Keratinocyte (primary cell): Measurements from ENCODE around the gene TMEM184C.

ENCODE experiments used
- CTCF ChIP-seq, 3 experiments: IDR thresholded peaks in 1 of 3; conservative IDR thresholded peaks in 1 of 3; optimal IDR thresholded peaks in 1 of 3; 2 replicates in 2 of 3; 3 replicates in 1 of 3; pipeline versions ENCODE3 to v1.5.1; 2011; ENCODE audit warnings: low read length in 3 of 3, mild to moderate bottlenecking in 3 of 3, moderate library complexity in 2 of 3, control low read depth in 1 of 3, inconsistent platforms in 1 of 3; ENCODE audit not compliant: insufficient read depth in 2 of 3; ENCODE audit errors: extremely low read depth in 1 of 3
- EZH2 ChIP-seq: IDR thresholded peaks from one replicate; pipeline ENCODE4 v1.6.1; 2012; ENCODE audit warnings: inconsistent platforms, mild to moderate bottlenecking, low read length, moderate library complexity

- TF ChIP-seq CTCF (optimal IDR thresholded peaks at IDR 0.05 in 1 of 3, IDR thresholded peaks at IDR 0.05 in 1 of 3, conservative IDR thresholded peaks at IDR 0.05 in 1 of 3; ENCODE audit: extremely low read depth in 1 of 3, insufficient read depth in 2 of 3, low read length in 3 of 3) (no peak), EZH2 (no peak)
Measured at GRCh38 chr4:147717878-147718277, 100.7 kb downstream of the TMEM184C start.
